ENCODE measurements around the gene DSE. TPM values are rescaled to one million over a fixed set of nuclear protein-coding genes. Genes with fewer than 3 reads are reported as not detected.

DSE gene
- total and polyA plus RNA-seq, 9 donors, result 23.1 to 61.6 (median 40.6) TPM

DNA sequence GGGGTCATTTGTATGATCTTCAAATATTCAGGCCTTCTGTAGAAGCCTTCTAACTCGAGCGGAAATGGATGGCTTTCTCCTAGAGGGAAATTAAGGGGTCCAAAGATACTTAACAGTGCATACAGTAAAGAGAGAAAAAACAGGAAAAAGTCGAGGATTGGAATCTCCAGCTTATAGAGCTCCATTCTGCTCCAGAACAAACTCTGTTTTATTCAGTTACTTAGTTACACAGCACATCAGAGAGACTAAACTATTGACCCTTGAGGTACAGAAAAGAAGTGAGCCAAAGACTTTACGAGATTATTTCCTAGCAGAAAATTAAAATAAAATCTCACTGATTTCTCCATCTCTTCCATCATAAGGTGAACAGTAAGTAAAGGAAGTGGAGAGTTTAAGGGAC is 43.8 kb upstream of the DSE start:
- intact Hi-C loops (cut with DNase I), result no loop called here

DNA sequence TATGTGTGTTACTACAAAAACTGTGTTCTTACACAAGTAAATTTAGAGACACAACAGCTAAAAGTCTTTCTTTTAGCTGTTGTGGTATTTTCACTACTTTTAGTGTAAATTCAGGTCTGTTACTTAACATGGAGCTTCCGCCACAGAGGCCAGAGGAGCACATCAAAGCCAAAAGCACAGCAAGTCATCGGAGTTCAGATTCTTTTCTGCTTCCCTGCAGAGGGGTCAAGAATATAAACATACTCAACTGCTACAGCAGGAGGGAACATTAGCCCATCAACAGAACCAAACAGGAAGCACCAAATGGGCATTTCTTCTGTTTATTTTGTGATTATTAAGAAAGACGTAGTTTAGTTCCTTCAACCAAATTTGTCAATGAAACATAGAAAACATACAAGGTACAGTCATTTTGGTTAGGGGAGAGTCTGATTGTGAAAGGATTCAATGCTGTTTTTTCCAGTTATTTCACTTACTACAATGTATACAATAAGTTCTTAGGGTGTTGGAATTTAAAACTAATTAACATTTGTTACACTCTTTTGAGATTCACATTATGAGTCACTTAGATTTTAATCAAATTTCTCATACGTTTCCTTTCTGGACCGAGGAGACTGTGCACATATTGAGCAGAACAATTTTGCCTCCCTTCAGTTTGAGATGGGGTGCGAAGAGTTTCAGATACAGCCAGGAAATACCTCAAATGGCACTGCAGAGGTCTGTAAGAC is 42.8 kb upstream of the DSE start:
- DNase-seq, result no peak
- H3K4me1 ChIP-seq (ENCODE audit: insufficient read depth), result peaks cover 8% of the 10 kb centered on the region
- TF ChIP-seq, protein P1, sequence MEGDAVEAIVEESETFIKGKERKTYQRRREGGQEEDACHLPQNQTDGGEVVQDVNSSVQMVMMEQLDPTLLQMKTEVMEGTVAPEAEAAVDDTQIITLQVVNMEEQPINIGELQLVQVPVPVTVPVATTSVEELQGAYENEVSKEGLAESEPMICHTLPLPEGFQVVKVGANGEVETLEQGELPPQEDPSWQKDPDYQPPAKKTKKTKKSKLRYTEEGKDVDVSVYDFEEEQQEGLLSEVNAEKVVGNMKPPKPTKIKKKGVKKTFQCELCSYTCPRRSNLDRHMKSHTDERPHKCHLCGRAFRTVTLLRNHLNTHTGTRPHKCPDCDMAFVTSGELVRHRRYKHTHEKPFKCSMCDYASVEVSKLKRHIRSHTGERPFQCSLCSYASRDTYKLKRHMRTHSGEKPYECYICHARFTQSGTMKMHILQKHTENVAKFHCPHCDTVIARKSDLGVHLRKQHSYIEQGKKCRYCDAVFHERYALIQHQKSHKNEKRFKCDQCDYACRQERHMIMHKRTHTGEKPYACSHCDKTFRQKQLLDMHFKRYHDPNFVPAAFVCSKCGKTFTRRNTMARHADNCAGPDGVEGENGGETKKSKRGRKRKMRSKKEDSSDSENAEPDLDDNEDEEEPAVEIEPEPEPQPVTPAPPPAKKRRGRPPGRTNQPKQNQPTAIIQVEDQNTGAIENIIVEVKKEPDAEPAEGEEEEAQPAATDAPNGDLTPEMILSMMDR (IDR thresholded peaks at IDR 0.05), result no peak
- TF ChIP-seq EP300 (IDR thresholded peaks at IDR 0.05) (no peak), POLR2A (IDR thresholded peaks at IDR 0.05) (no peak)
- peak overlapping the region in 1 of 2 donors; percentile 26 for H3K27ac ChIP-seq
- no peaks in the 10 kb centered on the region for H3K27me3 ChIP-seq
- intact Hi-C loops (cut with DNase I), result no loop called here
- no peaks in the 10 kb centered on the region for H3K9me3 ChIP-seq
- WGBS, 3 donors, result 32 to 51% (median 49%) methylated on average over 6 of the region's 6 CpGs
- no peak overlapping the region for H3K4me3 ChIP-seq
- no peaks in the 10 kb centered on the region for H3K36me3 ChIP-seq

More for the DNA sequence above, 43.8 kb upstream of the DSE start:
- no peaks in the 10 kb centered on the region for H3K27me3 ChIP-seq
- no peak overlapping the region for H3K4me3 ChIP-seq
- TF ChIP-seq, protein P1 (IDR thresholded peaks at IDR 0.05), result no peak
- no peak for TF ChIP-seq EP300 (IDR thresholded peaks at IDR 0.05)
- no peak for TF ChIP-seq POLR2A (IDR thresholded peaks at IDR 0.05)
- DNase-seq, result no peak
- 72 to 76% (median 75%) methylated on average over 4 of the region's 4 CpGs for WGBS, 3 donors
- H3K4me1 ChIP-seq (ENCODE audit: insufficient read depth), result peaks cover 8% of the 10 kb centered on the region
- no peaks in the 10 kb centered on the region for H3K36me3 ChIP-seq
- H3K9me3 ChIP-seq, result no peaks in the 10 kb centered on the region
- no peak overlapping the region for H3K27ac ChIP-seq

DNA sequence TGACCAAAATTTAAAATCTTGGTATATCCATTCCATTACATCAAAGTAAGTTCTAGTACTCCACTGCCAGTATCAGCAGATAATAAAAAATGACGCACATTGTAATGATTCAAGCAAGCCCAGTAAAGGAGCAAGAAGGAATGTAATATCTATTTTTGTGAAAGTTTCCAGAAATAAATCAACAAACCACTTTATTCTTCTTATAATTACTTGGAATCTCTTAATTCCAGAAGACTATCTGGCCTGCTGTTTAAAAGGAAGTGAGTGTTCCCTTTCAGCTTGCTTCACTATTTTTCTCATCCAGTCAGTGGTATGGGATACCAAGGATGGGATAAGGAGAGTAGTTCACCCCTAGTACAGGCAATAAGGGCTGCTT is 42.2 kb upstream of the DSE start:
- no peaks in the 10 kb centered on the region for H3K9me3 ChIP-seq
- H3K36me3 ChIP-seq, result no peaks in the 10 kb centered on the region
- H3K4me1 ChIP-seq (ENCODE audit: insufficient read depth), result peaks cover 8% of the 10 kb centered on the region
- H3K27ac ChIP-seq, result peak overlapping the region in 1 of 2 donors; percentile 26
- H3K27me3 ChIP-seq, result no peaks in the 10 kb centered on the region
- 8 to 26% (median 18%) methylated on average over 1 of the region's 1 CpG for WGBS, 3 donors
- intact Hi-C loops (cut with DNase I), result no loop called here
- no peak overlapping the region for H3K4me3 ChIP-seq
- DNase-seq, result no peak
- TF ChIP-seq, protein P1 (IDR thresholded peaks at IDR 0.05), result no peak
- TF ChIP-seq POLR2A (IDR thresholded peaks at IDR 0.05), result no peak
- TF ChIP-seq EP300 (IDR thresholded peaks at IDR 0.05), result no peak

DNA sequence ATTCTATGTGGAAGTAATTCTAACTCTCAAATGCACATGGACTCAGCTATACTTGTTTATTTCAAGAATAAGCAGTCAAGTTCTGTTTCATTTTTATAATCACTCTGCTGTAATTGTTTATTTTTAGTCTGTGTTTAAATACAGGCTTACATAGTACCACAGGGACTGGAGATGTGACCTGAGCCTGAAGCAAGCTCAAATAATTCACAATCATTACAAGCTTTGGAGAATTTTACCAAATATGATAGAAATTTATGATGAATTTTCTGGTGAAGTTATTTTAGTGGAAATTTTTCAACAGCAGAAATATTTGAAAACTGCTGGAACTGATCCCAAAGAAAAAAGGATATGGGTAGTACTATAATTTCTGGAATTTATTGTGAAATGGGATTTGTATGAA is 41.6 kb upstream of the DSE start:
- H3K27ac ChIP-seq, result no peak overlapping the region
- TF ChIP-seq POLR2A (IDR thresholded peaks at IDR 0.05) (no peak), EP300 (IDR thresholded peaks at IDR 0.05) (no peak)
- TF ChIP-seq, protein P1 (IDR thresholded peaks at IDR 0.05), result no peak
- intact Hi-C loops (cut with DNase I), result no loop called here

More for the DNA sequence above, 41.6 kb upstream of the DSE start:
- Histone ChIP-seq H3K36me3 (no peaks in the 10 kb centered on the region), H3K9me3 (no peaks in the 10 kb centered on the region), H3K4me1 (ENCODE audit: insufficient read depth) (peaks cover 8% of the 10 kb centered on the region), H3K4me3 (no peak overlapping the region), H3K27me3 (no peaks in the 10 kb centered on the region)
- no peak for DNase-seq
